Kidney (tissue), 14 donors: ENCODE data around the gene TYK2. TPM values are rescaled to one million over a fixed set of nuclear protein-coding genes. Genes with fewer than 3 reads are reported as not detected.

ENCODE experiments used
- DNase-seq, 5 donors: peaks; one replicate each; pipeline ENCODE4 v3.0.0-alpha.2; 2013 to 2020
- FAIRE-seq: peaks from 2 replicates; lab custom pipeline; 2012; peaks lifted over from hg19 to GRCh38; lab: Jason Lieb, UNC
- H3K27ac ChIP-seq, 2 donors: one replicate each; pipeline ENCODE4 v1.7.0; 2013; ENCODE audit warnings: low read depth in 2 of 2, low read length in 2 of 2, inconsistent platforms in 1 of 2
- H3K27me3 ChIP-seq: one replicate; pipeline ENCODE4 v1.7.1; 2013; ENCODE audit warnings: low read length, inconsistent platforms; ENCODE audit not compliant: control insufficient read depth, insufficient read depth
- H3K36me3 ChIP-seq, 3 donors: one replicate each; pipeline versions ENCODE4 v1.7.0 to v1.7.1; 2013; ENCODE audit warnings: low read length in 3 of 3, control low read depth in 1 of 3, inconsistent platforms in 1 of 3; ENCODE audit not compliant: insufficient read depth in 3 of 3, control insufficient read depth in 2 of 3
- H3K4me1 ChIP-seq, 3 donors: one replicate each; pipeline versions ENCODE4 v1.7.0 to v1.7.1; 2013; ENCODE audit warnings: low read length in 3 of 3, inconsistent platforms in 1 of 3, low read depth in 1 of 3; ENCODE audit not compliant: control insufficient read depth in 2 of 3, insufficient read depth in 2 of 3
- H3K4me3 ChIP-seq, 3 donors: one replicate each; pipeline versions ENCODE4 v1.7.0 to v1.8.1; 2013; ENCODE audit warnings: low read length in 3 of 3, control low read depth in 1 of 3, inconsistent platforms in 1 of 3
- H3K9ac ChIP-seq, 3 donors: one replicate each; pipeline versions ENCODE4 v1.7.0 to v1.7.1; 2013; ENCODE audit warnings: low read length in 3 of 3, control low read depth in 1 of 3, inconsistent platforms in 1 of 3
- H3K9me3 ChIP-seq, 3 donors: one replicate each; pipeline versions ENCODE4 v1.7.0 to v1.7.1; 2013; ENCODE audit warnings: low read length in 3 of 3, control low read depth in 1 of 3, inconsistent platforms in 1 of 3; ENCODE audit not compliant: control insufficient read depth in 2 of 3, insufficient read depth in 1 of 3
- CTCF ChIP-seq: IDR thresholded peaks from 3 replicates; pipeline ENCODE4 v1.5.1; 2012; ENCODE audit warnings: mild to moderate bottlenecking, moderate library complexity, borderline replicate concordance; ENCODE audit not compliant: insufficient read depth; ENCODE audit errors: extremely low read depth
- intact Hi-C: fragments of 100-400 bp; cut with DNase I; formaldehyde crosslinking; loops from one replicate; pipeline ENCODE4 v1.11.1; 2022
- polyA plus RNA-seq: library from polyadenylated mRNA; stranded (reverse); fragments of 350-450 nt; fragmentation: Illumina TruSeq; extraction: RNeasy Lipid Tissue Mini Kit (QIAGEN cat#74804); gene quantifications from one replicate; pipeline ENCODE4 v1.2.3, GENCODE V29; 2014; ENCODE audit warnings: low read depth, low replicate concordance; ENCODE audit not compliant: insufficient read depth
- total RNA-seq: library from RNA; stranded (reverse); fragmentation: NEBNext Ultra II Directional; extraction: Animal tissue kit (Norgen Biotek cat#: 25700); gene quantifications from one replicate; pipeline ENCODE4 v1.2.1, GENCODE V29; 2021
- donor health status: control.
- donor health status: control.
- donor health status: control.
- donor health status: control.
- donor health status: control.
- donor health status: DM: yes; HTN: yes; CAD: no.
- donor health status: Normal renal cell carcinoma (clear cell type).

Gene TYK2
- total and polyA plus RNA-seq, 2 donors from 2014 or later = 127 to 131 TPM

DNA sequence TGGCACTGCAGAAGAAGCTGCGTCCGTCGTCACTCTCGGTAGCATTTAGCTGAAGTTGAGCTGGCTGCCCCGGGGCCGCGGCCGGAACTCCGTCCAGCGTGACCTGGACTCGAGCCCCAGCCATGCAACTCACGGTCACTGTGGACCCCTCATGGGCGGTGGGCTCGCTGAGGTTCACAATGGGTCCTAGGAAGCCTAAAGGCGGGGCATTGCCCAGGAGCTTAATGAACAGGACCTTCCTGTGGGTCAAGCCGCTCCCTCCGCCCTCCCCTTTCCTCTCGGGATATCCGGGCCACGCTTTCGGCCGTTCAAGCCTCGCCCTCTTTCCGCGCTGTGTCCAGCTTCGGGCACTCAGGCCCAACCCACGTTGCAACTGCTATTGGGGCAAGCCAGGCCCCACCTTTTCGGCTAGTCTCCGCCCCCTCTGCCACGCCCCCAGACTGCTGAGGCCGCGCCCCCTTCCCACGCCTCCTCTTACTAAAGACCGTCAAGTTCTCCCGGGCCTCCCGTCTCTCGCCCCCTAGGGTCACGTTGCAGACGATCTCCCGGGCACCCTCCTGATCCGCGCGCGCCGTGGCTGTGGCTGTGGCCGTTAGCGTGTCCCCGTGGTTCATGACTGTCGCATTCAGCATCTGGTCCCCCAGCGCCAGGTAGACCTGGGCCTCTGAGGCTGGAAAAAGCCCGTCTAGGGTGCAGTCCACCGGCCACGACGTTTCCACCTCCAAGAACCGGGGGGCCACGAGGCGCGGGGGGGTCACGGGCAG, 45.6 kb downstream of the TYK2 start:
- H3K27me3 ChIP-seq = no peaks in the 10 kb centered on the region
- no peaks in the 10 kb centered on the region for H3K9me3 ChIP-seq
- H3K4me1 ChIP-seq = peaks cover 0 to 21% (median 6%) of the 10 kb centered on the region in 3 donors
- peak overlapping the region; percentile 74 to 85 for H3K27ac ChIP-seq
- peaks cover 0 to 6% (median 4%) of the 10 kb centered on the region in 3 donors for H3K36me3 ChIP-seq
- DNase-seq (peak; percentile 93 to 98 (median 95)), FAIRE-seq (peak; percentile 74)
- peak overlapping the region; percentile 37 to 80 (median 72) for H3K9ac ChIP-seq
- intact Hi-C loops = no loop called here
- TF ChIP-seq CTCF = peak; percentile 18
- peak overlapping the region; percentile 71 to 98 (median 95) for H3K4me3 ChIP-seq

- DNase-seq = peak in 2 of 5 donors; percentile 9 to 19
- H3K27ac ChIP-seq = peak overlapping the region; percentile 85 to 86
- no peak for FAIRE-seq
- no peaks in the 10 kb centered on the region for H3K27me3 ChIP-seq
- peak overlapping the region; percentile 71 to 98 (median 95) for H3K4me3 ChIP-seq
- no peak for TF ChIP-seq CTCF
- H3K36me3 ChIP-seq = peaks cover 0 to 6% (median 4%) of the 10 kb centered on the region in 3 donors
- H3K9me3 ChIP-seq = no peaks in the 10 kb centered on the region
- H3K9ac ChIP-seq = peak overlapping the region; percentile 65 to 80 (median 72)
- intact Hi-C loops = no loop called here
- peaks cover 0 to 21% (median 6%) of the 10 kb centered on the region in 3 donors for H3K4me1 ChIP-seq
These were observed 46.4 kb downstream of the TYK2 start for GRCh38 chr19:10333758-10334587.

- peaks cover 0 to 10% (median 4%) of the 10 kb centered on the region in 3 donors for H3K36me3 ChIP-seq
- FAIRE-seq (no peak), DNase-seq (peak; percentile 98 to 99 (median 99))
- peak within 1 kb of the TSS; percentile 85 to 86 for H3K27ac ChIP-seq
- peak within 1 kb of the TSS; percentile 71 to 98 (median 95) for H3K4me3 ChIP-seq
- TF ChIP-seq CTCF = no peak
- no peaks in the 10 kb centered on the region for H3K9me3 ChIP-seq
- H3K27me3 ChIP-seq = no peaks in the 10 kb centered on the region
- H3K4me1 ChIP-seq = peaks cover 0 to 21% (median 6%) of the 10 kb centered on the region in 3 donors
- intact Hi-C loops = no loop called here
- peak within 1 kb of the TSS; percentile 72 to 80 (median 76) for H3K9ac ChIP-seq
These were observed 47.2 kb downstream of the TYK2 start, which contains the start of gene RAVER1 for GRCh38 chr19:10332965-10333757. Gene RAVER1, minus strand, starts transcription at chr19:10333529. Its CDS starts 22 bp downstream, at chr19:10333507.
